Lung microvascular endothelial cell (primary cell): ENCODE measurements around the gene SYTL3. TPM values are rescaled to one million over a fixed set of nuclear protein-coding genes. Genes with fewer than 3 reads are reported as not detected.
A peak's percentile ranks its signal among the peaks of the same experiment; 100 is the strongest.
"Not testable (repeated sequence)": the region's sequence is repeated elsewhere in the genome, so short reads cannot be mapped to it uniquely, and the experiment has no call there.

Experiments
- DNase-seq, 2 donors: peaks; one replicate each; pipeline versions ENCODE4 v3.0.0 to v3.0.0-alpha.2; 2010; ENCODE audit warnings: low read depth in 2 of 2
- total RNA-seq: library from RNA; depleted of rRNA; stranded (reverse); fragments of >200 nt; gene quantifications from 2 replicates; pipeline ENCODE4 v1.2.1, GENCODE V29; 2014

Gene SYTL3
- total RNA-seq, 1 donor from 2014 or later: 0.60 TPM

DNA sequence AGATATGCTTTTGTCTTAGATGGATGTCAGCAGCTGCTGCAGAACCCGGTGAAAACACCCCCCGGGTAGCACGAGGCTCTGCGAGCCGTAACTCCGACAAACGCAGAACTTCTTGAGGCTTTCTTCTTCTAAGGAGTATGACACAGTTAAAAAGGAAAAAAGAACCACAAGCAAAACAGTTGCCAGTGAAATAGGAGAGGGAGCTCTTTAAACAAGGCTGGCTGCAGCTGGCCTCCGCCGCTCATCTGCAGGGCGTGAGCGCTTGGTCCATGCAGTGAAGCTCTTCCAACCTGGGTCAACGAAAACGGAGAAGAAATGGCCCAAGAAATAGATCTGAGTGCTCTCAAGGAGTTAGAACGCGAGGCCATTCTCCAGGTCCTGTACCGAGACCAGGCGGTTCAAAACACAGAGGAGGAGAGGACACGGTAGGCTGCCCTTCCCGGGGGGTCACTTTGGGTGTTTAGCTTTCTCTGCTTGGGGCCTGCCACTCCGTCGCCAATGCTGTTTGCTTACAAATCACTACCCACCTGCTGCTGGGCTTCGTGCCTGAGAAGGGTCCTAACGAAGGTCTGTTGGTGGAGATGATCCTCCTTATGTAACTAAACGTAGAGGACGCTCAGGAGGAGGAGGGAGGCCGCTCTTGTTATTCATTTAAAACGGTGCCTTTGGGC is 13.2 kb downstream of the SYTL3 start:
- no peak for DNase-seq

DNA sequence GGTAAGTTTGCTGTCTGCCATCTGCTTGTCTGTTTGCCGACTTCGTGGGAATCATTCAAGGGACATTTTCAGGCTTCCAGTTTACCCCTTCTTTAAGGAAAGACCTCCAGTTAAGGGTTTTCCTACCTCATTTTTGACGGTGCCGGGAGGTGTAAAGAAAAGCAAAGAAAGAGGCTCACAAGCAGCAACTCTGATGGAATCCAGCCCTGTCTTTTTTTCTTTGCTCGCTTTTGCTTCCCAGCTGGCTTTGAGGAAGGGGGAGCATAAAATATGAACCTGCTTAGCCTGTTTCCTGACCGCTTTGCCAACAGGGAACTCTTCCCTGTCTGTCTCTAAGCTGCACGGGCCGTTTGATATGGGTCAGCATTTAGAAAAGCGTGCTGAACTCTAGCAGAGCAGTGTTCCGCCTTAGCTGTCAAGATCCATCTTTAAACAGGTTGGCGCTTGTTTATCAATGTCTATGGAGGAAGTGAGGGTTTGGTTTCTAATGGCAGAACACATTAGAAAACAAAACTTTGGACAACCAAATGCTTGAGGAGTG is 13.8 kb downstream of the SYTL3 start:
- DNase-seq: peak in 1 of 2 donors; percentile 26

DNA sequence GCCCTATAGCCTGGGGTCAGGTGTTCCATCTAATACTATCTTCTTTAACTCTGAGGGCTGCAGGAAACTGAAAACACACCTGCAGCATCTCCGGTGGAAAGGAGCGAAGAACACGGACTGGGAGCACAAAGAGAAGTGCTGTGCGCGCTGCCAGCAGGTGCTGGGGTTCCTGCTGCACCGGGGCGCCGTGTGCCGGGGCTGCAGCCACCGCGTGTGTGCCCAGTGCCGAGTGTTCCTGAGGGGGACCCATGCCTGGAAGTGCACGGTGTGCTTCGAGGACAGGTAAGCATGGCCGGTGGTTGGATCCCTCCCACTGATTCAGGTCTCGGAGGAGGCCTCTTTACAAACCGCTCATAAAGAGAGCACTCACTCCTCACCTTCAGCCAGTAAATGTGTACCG is 15.5 kb downstream of the SYTL3 start:
- no peak for DNase-seq

DNA sequence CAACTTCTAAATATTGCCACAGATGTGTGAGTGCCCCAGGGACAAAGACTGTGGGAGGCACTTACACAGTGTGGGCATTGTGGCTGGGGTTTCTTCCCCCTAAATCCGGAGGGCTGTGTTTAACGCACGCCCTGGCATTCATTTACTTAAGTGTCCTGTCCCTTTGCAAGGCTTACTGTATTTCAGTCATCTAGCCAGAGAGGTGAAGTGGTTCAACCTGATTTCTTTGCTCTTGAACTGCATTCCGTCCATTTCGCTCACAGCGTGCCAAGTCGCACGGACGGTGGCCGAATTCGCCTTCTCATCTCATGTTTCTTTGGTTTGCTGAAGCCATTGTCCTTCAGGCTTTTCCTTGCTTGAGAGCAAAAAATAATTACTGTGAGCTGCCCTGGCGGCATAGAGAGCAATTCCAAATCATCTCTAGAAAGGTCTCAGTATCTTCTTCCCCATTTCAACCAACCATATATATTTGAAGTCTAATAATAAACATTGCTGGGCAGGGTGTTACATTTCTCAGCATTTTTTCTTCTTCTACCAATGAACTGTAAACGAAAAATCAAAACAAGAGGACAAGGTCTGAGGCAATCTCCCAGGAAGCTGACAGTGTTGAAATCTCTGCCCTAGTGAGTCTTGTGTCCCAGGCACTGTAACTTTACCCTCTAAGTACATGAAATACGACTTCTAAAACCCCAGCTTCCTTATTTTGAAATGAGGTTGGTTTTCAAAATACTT is 16.9 kb downstream of the SYTL3 start:
- DNase-seq: no peak

DNA sequence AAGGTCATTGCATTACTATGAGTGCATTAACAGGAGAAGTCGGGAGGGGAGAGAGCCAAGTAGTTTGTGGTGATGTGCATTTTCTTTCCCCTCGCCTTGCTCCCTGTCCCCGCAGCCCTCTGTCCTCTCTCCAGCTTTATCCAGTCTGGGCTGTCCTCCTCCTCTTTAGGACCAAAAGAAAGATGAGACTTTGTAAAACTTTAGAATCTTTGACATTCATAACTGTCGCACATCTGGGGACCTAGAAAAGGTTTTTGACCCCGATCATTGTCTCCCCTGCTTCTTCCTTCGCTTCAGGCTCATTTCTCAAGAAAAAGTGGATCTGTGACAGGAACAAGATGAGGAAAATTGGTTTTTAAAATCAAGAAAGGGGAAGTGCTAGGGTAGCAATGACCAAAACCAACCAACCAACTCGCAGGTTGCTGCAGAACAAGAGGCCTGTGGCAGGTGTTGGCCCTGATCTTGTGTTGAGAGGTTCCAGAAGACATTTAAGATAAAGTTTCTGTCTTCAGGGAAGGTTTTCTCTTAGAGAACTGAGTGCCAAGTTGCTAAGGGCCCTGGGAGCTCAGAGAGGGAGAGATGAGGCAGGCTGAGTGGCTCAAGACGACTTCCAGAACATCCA is 17.6 kb downstream of the SYTL3 start:
- DNase-seq: no peak

DNA sequence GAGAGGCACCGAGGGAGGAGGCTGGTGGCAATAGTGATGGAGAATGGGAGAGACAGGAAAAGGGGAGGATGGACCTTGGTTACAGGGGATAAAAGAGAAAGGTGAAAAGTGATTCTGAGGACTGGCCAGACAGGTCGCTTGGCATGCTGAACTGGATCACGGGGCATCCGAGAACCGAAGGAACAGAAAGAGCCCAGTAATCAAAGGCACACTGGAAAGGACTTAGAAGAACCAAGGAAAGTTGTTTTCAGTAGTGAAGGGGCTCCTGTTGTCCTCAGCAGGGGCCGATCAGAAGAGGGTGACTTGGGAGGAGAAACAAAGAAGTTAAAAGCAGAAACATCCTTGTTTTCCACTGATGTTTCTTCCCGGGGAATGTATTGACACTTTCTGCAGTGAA is 18.9 kb downstream of the SYTL3 start:
- no peak for DNase-seq

DNA sequence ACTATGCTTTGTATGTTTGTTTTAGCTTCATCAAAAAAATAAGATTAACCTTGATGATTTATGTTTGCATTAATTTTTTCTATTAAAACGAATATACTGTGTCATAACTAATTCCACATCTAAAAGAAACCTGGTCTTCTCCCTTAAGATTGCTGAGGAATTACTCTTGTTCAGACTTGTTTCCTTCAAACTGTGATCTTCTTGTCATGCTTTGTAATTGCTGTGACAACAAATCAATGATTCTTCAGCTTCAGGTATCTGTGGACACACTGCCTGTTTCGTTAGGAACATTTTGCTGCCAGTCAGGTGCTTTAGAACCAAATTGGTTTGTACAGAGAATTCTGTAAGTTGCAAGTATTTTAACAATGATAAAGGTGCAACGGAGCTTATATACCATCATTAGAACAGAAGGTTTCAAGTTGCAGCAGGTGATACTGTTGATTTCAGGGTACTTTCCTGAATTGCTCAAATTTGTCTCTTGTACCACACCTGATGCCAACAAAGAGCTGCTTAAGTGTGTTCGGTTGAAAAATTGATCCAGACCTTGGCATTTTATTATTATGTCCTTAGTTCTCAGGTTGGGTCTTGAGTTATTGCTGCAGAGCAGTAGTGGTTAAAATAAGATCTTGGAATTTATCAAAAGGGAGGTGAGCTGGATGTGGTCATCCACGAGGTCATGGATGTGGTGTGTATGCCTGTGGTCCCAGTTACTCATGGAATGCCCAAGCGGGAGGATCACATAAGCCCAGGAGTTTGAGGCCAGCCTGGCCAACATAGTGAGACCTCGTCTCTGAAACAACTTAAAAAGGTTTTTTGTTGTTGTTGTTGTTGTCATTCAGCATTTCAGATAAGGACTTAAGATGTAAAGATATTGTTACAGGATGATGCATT is 19.5 kb downstream of the SYTL3 start:
- no peak for DNase-seq

DNA sequence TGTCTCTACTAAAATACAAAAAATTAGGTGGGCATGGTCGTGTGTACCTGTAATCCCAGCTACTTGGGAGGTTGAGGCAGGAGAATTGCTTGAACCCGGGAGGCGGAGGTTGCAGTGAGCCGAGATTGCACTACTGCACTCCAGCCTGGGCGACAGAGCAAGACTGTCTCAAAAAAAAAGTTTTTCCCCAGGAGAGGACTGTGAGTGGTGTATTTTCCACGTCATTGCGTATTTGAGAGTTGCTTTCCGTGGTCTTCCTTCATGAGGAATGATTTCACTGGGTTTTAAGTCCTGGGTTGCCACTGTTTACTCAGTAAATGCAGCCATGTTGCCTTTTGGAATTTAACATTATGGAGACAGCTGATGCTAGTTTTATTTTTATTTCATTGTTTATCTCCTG is 22.3 kb downstream of the SYTL3 start:
- DNase-seq: not testable (repeated sequence)

DNA sequence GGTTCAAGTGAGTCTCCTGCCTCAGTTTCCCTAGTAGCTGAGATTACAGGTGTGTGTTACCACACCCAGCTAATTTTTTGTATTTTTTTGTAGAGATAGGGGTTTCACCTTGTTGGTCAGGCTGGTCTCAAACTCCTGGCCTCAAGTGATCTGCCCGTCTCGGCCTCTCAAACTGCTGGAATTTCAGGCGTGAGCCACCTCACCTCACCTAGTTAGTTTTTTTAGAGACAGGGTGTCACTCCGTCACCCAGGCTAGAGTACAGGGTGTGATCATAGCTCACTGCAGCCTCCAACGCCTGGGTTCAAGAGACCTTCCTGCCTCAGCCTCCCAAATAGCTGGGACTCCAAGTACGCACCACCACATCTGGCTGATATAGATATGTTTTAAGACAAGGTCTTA is 22.9 kb downstream of the SYTL3 start:
- no peak for DNase-seq

DNA sequence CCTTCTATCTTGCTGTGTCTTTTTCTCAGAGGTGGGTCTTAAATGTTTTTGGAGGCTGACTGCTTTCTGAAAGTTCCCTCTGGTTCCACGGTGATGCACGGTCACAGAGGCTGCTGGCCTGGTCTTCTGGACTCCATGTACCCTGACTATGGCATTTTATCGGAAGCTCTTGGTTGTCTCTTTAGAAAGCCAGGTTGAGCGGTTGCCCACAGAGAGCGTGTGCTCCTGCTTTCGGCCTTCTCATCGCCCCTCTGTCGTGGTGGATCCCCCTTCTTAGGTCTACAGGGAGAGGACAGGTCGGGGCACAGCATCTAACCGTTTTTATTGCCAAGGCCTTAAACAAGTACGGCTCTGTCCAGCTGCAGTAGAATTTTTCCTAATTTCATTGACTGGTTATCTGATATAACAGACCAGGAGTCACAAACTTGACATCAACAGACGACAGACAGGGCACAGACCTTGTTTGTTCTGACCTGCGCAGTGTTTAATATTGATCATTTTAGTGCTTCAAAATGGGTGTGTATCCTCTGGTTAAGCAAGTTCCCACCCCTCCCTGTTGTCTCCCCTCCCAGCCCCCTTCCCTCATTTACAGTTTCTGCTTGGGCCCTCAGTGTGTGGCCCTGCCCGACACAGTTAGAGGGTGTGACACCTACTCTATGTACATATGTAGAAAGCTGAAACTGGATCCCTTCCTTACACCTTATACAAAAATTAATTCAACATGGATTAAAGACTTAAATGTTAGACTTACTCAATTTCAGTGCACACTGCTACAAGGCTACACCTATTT is 24.7 kb downstream of the SYTL3 start:
- DNase-seq: no peak

DNA sequence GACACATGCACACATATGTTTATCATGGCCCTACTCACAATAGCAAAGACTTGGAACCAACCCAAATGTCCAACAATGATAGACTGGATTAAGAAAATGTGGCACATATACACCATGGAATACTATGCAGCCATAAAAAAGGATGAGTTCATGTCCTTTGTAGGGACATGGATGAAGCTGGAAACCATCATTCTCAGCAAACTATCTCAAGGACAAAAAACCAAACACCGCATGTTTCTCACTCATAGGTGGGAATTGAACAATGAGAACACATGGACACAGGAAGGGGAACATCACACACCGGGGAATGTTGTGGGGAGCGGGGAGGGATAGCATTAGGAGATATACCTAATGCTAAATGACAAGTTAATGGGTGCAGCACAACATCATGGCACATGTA is 27.2 kb downstream of the SYTL3 start:
- DNase-seq: not testable (repeated sequence)

DNA sequence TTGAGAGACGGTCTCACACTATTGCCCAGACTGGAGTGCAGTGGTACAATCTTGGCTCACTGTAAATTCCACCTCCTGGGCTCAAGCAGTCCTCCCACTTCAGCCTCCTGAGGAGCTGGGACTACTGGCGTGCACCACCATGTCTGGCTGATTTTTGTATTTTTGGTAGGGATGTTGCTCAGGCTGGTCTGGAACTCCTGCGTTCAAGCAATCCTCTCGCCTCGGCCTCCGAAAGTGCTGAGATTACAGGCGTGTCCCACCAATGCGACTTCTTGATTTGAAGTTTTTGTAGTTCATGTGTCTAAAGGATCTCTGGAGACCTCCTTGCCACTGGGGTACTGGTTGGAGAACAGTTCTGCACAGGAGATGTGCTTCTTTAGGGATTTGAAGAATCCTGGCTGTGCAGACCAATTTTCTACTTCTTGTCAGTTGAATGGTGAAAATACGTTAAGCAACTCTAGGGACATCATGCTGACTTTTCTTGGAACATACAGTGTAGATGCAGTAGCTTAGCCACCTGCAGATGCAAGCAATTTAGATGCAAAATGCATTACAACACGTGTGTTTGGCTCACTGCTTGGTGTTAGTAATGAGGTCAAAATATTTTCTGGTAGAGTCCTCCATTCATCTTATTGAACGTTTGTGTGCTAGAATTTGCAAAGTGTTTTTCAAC is 28.2 kb downstream of the SYTL3 start:
- DNase-seq: no peak

DNA sequence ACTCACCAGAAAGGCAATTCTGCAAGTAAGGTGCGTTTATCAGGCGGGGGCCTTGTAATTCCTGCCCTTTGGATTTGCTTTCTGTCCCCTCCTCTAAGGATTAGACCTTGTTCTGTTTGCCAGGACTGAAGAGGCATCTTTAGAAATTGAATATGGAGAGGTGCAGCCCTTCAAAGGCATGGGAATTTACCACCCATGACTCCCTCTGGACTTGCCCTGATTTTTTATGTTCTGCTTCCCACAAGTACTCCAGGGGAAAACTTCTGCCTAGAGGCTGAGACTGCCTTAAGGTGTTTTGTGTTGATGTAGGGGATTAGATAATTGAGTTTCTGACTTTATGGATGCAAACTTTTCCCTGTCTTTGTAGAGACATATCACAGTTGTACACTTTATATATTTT is 30.2 kb downstream of the SYTL3 start:
- no peak for DNase-seq

DNA sequence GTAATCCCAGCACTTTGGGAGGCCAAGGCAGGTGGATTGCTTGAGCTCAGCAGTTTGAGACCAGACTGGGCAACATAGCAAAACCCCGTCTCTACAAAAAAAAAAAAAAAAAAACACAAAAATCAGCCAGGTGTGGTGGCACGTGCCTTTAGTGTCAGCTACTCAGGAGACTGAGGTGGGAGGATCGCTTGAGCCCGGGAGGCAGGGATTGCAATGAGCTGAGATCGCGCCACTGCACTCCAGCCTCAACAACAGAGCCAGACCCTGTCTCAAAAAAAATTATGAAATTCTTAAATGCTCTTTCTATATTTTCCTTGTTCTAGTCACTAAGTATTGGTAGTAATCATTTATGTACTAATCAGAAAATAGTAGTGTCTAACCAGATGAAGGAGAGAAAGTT is 30.6 kb downstream of the SYTL3 start:
- DNase-seq: no peak

DNA sequence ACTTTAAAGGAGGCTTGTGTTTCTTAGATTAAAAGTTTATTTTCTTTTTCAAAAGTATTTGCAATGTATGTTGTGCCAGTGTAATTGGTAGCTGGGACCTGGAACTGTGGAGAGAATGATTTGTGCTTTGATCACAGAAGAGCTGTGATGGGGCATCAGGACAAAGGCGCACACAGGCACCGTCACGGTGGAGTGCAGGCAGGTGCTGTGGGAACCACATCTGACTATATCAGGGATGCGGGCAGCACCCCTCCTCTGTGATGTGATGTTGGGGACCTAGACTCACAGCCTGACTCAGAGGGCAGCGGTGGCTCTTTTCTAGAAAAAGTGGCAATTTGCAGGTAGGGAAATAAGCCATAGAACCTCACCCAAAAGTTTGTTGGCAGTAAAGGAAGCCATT is 34.5 kb downstream of the SYTL3 start:
- no peak for DNase-seq

DNA sequence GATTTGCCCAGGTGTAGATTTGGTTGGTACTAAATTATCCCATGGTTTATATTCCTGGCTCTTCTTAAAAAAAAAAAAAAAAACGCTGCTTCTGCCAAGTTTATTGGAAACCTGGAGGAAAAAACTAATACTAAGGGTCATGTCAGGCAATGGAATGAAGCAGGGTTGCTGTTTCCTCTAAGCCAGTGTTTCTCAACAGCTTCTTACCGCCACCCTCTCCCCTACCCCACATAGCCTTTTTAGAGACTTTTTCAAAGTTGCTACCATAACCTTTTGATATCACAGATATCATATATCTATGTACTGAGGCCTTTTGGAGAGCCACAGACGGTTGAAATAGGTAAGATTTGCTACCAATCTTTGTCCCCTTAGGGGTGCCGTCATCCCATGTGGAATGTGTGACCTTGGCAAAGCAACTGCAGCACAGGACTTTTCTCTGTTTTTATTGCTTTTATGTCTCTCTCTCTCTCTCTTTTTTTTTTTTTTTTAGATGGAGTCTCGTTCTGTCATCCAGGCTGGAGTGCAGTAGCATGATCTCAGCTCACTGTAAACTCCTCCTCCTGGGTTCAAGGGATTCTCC is 35.0 kb downstream of the SYTL3 start:
- DNase-seq: no peak

DNA sequence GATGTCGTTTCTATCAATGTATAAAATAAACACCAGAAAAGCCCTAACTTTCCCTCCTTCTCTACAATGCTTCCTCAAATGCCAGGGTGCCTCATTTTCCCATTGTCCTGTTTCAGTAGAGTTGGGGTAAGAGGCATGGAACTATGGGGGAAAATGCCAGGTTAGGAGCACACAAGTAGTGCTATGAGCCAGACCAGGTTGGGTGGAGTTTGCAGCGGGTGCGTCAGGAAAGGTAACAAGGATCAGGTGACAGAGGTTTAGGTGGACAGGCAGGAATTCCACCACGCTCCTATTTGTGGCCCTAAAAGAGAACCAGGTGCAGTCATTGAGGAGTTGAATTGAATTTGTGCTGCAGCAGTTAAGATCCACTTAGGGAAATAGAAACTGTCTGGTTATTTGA is 36.5 kb downstream of the SYTL3 start:
- no peak for DNase-seq

DNA sequence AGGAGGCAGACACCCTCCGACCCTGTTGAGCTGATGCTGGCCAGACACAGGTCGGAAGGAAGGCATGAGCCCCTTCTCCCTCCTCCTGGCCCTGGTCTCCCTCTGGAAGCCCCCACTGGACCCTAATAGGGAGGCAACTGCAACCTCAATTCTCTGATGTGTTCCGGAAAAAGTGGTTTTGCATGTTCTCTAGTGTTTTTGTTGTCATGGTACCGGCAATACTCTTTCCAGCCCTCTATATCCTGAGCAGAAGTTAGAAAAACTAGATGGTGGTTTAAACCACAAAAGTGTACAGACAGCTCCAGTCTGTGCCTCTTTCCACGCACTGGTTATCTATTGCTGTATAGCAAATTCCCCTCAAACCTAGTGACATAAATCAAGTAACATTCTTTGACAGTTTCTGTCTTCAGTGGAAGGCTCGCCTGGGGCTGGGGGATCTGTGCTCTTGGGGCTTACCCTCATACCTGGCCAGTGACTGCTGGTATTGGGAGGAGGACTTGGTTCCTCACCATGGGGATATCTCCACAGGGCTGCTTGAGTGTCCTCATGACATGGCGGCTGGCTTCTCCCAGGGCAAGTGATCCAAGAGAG is 37.0 kb downstream of the SYTL3 start:
- DNase-seq: no peak

DNA sequence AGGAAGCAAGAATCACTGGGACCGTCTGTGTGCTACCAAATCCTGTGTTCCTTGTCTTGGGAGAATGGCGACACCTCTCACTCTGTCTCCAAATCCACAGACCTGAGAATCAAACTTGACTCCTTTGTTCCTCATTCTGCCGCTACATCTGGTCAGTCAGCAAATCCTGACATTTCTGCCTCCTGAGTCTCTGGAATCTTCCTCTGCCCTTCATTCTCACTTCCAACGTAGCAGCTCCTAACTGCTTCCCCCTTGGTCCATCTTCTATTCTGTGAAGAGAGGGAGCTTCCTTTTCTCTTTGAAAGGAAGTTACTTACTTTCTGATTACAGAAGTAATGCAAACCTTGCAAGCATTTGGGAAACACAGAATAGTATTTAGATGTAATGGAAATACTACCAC is 37.7 kb downstream of the SYTL3 start:
- DNase-seq: no peak
